ENCODE results near the gene MACC1.

DNA sequence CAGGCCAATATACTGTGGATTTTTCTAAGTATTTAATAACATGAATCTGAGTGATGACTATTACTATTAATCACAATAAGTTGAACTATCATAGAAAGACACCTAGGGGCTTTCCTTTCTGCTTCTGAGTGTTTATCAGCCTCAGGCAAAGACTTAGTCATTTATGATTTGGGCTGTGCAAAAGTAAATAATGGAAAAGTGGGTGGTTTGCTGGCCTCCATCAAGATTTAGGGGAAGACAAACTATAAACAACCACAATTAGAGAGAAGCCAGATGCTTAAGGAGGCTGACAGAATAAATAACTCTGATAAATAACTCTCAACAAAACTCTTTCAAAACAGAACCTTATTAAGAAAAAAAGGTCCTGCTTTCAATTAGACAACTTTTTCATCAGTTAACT lies 64.7 kb downstream of the MACC1 start:
- TF ChIP-seq CTCF (IDR thresholded peaks at IDR 0.05; ENCODE audit: low read length) (no peak), EZH2 (optimal IDR thresholded peaks at IDR 0.05; ENCODE audit: low read depth, low read length) (no peak), EZH2phosphoT487 (IDR thresholded peaks at IDR 0.05; ENCODE audit: low read length) (no peak)
